SK-N-MC (cell line): ENCODE results near the gene MOB3A.

Experiments
- DNase-seq: peaks from one replicate; pipeline ENCODE4 v3.0.0-alpha.2; 2011; ENCODE audit warnings: low read depth, low spot score
- H3K27ac ChIP-seq: fragments of 200-600 bp; sonication (generic); 2 replicates; pipeline ENCODE4 v1.5.1; 2016; ENCODE audit warnings: mixed run types
- H3K36me3 ChIP-seq: fragments of 200-600 bp; sonication (generic); 2 replicates; pipeline ENCODE4 v1.6.1; 2017; ENCODE audit warnings: antibody characterized with exemption, low read length, mixed read lengths; ENCODE audit not compliant: insufficient read depth
- H3K4me3 ChIP-seq: fragments of 200-600 bp; sonication (generic); 2 replicates; pipeline ENCODE4 v1.5.1; 2016
- H3K9ac ChIP-seq: fragments of 200-600 bp; sonication (generic); 2 replicates; pipeline ENCODE4 v1.8.0; 2017; ENCODE audit warnings: mixed run types, mixed read lengths; ENCODE audit not compliant: insufficient read length
- H3K9me3 ChIP-seq: fragments of 200-600 bp; sonication (generic); 2 replicates; pipeline ENCODE4 v1.6.1; 2017; ENCODE audit warnings: low read depth, mild to moderate bottlenecking, antibody characterized with exemption, low read length, moderate library complexity, mixed read lengths
- EZH2 ChIP-seq: fragments of 200-600 bp; sonication (generic); IDR thresholded peaks from one replicate; pipeline ENCODE4 v1.6.1; 2017; ENCODE audit warnings: antibody characterized with exemption
- FOXP2 ChIP-seq: optimal IDR thresholded peaks from 2 replicates; pipeline ENCODE3; 2011; ENCODE audit warnings: mild to moderate bottlenecking, moderate library complexity; ENCODE audit not compliant: insufficient read depth; ENCODE audit errors: extremely low read length, control extremely low read depth
- POLR2AphosphoS5 ChIP-seq: IDR thresholded peaks from 2 replicates; pipeline ENCODE4 v1.6.1; 2012; ENCODE audit warnings: mild to moderate bottlenecking, low read depth, low read length, borderline replicate concordance

Gene MOB3A

DNA sequence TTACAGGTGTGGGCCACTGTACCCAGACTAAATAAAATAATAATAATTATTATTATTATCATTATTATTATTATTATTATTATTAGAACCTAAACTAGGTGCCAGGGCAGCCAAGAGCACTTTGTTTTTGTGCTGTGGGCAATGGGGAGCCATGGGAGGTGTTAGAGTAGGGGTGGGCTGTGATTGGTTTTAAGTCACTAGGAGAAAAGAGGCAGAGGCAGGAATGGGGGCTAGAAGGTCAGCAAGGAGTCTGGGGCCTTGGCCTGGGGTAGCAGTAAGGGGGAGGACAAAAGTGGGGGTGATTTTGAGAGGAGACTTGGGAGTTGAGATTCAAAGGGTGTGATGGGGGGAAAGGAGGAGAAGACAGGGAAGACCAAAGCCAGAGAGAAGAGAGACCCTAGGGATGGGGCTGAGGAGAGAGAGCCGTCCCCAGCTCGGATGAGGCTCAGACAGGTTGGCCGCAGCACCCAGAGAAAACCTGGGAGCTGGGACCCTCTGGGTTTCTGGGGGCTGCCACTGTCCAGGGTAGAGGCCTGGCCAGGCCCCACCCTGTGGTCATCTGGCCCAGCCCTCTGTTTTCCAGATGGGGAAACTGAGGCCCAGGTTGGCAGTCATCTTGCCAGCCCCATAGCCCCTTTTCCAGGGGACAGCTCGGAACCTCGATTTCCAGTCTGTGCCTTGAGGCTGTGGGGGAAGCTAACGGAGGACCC is 62.9 kb downstream of the MOB3A start:
- no peaks in the 10 kb centered on the region; the same call in 1 of the 2 replicates for H3K36me3 ChIP-seq
- H3K9me3 ChIP-seq, result no peaks in the 10 kb centered on the region; the same call in 1 of the 2 replicates
- H3K4me3 ChIP-seq, result no peak overlapping the region
- TF ChIP-seq POLR2AphosphoS5 (no peak), EZH2 (no peak), FOXP2 (no peak)
- no peak overlapping the region for H3K27ac ChIP-seq
- H3K9ac ChIP-seq, result no peak overlapping the region
- DNase-seq, result no peak

DNA sequence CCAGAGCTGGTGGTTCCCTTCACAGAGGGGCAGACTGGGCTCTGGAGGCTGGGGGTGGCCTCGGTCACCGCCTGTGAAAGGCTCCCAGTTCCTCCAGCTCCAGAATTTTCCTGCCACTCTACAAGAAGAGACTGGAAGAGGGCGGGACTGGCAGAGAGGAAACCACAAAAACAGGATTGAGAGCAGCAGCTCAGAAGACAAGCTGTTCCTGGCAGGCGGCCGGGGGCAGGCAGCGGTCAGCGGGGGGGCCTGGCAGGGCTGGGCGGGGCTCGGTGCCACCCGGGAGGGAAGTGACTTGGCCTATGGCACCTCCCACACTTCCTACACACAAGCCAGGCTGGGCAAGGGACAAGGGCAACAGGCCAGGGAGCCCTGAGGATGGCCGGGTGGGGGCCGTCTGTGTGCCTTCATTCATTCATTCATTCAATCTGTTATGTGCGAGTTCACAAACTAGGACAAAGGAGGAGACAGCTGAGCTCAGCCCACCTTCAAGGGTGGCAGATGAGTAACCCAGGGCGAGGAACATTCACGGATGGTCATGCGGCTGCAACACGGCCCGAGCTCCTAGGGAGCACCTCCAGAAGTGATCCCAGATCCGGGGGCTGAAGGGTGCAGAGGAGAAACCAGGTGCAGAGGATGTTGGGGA is 63.7 kb downstream of the MOB3A start:
- Histone ChIP-seq H3K36me3 (no peaks in the 10 kb centered on the region), H3K27ac (peak overlapping the region; percentile 61; the same call in 1 of the 2 replicates), H3K4me3 (peak overlapping the region; percentile 63), H3K9me3 (no peaks in the 10 kb centered on the region; the same call in 1 of the 2 replicates), H3K9ac (no peak overlapping the region)
- no peak for DNase-seq
- peak; percentile 34; the same call in 1 of the 2 replicates for TF ChIP-seq POLR2AphosphoS5
- no peak for TF ChIP-seq EZH2
- no peak for TF ChIP-seq FOXP2

DNA sequence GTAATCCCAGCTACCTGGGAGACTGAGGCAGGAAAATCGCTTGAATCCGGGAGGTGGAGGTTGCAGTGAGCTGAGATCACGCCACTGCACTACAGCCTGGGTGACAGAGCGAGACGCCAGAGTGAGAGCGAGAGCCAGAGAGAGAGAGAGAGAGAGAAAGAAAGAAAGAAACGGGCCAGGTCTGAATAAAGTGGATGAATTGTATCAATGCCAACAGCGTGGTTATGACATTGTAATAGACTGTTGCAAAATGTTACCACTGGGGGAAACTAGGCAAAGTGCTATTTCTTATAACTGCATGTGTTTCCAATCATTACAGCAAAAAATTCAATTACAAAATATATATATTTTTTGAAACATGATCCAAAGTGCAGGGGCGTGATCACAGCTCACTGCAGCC is 68.8 kb downstream of the MOB3A start:
- no peak for DNase-seq
- Histone ChIP-seq H3K9ac (no peak overlapping the region), H3K9me3 (no peaks in the 10 kb centered on the region), H3K27ac (no peak overlapping the region), H3K4me3 (no peak overlapping the region), H3K36me3 (no peaks in the 10 kb centered on the region)
- TF ChIP-seq FOXP2 (no peak), EZH2 (no peak), POLR2AphosphoS5 (no peak)

DNA sequence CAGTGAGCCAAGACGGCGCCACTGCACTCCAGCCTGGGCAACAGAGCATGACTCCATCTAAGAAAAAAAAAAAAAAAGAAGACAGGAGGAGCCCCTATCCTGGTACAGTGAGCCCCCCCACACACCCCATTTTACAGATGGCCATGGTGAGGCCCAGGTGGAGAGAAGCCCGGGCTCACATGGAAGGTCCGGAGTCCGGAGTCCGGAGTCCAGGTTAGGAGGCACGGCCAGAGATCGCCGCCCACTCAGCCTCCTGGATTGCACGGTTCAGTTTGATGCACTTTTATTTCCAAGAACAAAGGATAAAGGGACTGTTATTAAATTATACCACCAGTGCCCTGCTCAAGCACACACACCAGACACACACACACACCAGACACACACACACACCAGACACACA is 69.4 kb downstream of the MOB3A start:
- H3K9ac ChIP-seq, result no peak overlapping the region
- TF ChIP-seq FOXP2 (no peak), POLR2AphosphoS5 (no peak), EZH2 (no peak)
- no peaks in the 10 kb centered on the region for H3K36me3 ChIP-seq
- H3K27ac ChIP-seq, result no peak overlapping the region
- no peak for DNase-seq
- no peak overlapping the region for H3K4me3 ChIP-seq
- no peaks in the 10 kb centered on the region for H3K9me3 ChIP-seq

DNA sequence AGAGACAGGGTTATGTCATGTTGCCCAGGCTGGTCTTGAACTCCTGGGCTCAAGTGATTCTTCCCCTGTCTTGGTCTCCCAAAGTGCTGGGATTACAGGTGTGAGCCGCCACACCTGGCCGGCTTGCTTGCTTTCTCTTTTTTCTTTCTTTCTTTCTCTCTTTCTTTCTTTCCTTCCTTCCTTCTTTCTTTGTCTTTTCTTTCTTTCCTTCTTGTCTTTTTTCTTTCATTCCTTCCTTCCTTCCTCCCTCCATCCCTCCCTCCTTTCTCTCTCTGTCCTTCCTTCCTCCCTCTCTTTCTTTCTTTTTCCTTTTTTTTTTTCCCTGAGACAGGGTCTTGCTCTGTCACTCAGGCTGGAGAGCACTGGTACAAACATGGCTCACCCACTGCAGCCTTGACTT is 73.8 kb downstream of the MOB3A start:
- no peaks in the 10 kb centered on the region for H3K36me3 ChIP-seq
- no peak overlapping the region for H3K27ac ChIP-seq
- H3K9me3 ChIP-seq, result no peaks in the 10 kb centered on the region
- H3K9ac ChIP-seq, result no peak overlapping the region
- DNase-seq, result no peak
- H3K4me3 ChIP-seq, result no peak overlapping the region
- TF ChIP-seq FOXP2, result no peak
- TF ChIP-seq POLR2AphosphoS5, result no peak
- no peak for TF ChIP-seq EZH2

DNA sequence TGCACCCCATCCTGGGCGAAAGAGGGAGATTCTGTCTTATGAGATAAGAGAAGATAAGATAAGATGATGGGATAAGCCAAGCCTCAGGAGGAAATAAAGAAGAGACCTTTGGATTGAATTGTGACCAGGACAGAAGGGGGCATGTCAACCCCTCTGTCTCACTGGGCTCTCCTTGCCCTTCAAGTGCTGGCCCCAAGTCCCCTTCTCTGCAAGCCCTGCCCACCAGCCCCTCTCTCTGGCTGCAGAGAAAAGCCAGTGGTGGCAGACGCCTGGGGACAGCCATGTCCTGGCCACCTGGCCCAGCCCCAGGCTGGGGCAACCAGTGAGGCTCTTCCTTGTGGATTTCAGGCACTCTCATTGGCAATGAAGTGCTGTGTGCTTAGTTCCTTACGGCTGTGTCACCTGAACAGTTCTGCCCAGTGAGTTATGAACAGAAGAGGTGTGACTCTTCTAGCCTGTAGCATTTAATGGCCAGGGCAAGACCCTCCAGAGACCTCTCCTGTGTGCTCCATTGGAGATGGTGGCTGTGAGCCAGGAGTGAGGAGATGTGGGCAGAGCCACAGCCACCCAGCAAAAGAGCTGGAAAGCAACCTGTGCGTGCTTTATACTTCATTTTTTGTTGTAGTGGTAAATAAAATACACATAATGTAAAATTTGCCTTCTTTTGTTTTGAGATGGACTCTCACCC is 74.5 kb downstream of the MOB3A start:
- H3K4me3 ChIP-seq, result no peak overlapping the region
- no peak for DNase-seq
- H3K27ac ChIP-seq, result no peak overlapping the region
- no peaks in the 10 kb centered on the region for H3K9me3 ChIP-seq
- TF ChIP-seq POLR2AphosphoS5 (no peak), EZH2 (no peak), FOXP2 (no peak)
- H3K36me3 ChIP-seq, result no peaks in the 10 kb centered on the region
- no peak overlapping the region for H3K9ac ChIP-seq
